ENCODE measurements around the gene MYOCD.

GRCh38 chr17:12634789-12635414, 30.8 kb upstream of the MYOCD start:
- TF ChIP-seq, protein P1, sequence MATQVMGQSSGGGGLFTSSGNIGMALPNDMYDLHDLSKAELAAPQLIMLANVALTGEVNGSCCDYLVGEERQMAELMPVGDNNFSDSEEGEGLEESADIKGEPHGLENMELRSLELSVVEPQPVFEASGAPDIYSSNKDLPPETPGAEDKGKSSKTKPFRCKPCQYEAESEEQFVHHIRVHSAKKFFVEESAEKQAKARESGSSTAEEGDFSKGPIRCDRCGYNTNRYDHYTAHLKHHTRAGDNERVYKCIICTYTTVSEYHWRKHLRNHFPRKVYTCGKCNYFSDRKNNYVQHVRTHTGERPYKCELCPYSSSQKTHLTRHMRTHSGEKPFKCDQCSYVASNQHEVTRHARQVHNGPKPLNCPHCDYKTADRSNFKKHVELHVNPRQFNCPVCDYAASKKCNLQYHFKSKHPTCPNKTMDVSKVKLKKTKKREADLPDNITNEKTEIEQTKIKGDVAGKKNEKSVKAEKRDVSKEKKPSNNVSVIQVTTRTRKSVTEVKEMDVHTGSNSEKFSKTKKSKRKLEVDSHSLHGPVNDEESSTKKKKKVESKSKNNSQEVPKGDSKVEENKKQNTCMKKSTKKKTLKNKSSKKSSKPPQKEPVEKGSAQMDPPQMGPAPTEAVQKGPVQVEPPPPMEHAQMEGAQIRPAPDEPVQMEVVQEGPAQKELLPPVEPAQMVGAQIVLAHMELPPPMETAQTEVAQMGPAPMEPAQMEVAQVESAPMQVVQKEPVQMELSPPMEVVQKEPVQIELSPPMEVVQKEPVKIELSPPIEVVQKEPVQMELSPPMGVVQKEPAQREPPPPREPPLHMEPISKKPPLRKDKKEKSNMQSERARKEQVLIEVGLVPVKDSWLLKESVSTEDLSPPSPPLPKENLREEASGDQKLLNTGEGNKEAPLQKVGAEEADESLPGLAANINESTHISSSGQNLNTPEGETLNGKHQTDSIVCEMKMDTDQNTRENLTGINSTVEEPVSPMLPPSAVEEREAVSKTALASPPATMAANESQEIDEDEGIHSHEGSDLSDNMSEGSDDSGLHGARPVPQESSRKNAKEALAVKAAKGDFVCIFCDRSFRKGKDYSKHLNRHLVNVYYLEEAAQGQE (IDR thresholded peaks at IDR 0.05): no peak
- TF ChIP-seq, protein P2, sequence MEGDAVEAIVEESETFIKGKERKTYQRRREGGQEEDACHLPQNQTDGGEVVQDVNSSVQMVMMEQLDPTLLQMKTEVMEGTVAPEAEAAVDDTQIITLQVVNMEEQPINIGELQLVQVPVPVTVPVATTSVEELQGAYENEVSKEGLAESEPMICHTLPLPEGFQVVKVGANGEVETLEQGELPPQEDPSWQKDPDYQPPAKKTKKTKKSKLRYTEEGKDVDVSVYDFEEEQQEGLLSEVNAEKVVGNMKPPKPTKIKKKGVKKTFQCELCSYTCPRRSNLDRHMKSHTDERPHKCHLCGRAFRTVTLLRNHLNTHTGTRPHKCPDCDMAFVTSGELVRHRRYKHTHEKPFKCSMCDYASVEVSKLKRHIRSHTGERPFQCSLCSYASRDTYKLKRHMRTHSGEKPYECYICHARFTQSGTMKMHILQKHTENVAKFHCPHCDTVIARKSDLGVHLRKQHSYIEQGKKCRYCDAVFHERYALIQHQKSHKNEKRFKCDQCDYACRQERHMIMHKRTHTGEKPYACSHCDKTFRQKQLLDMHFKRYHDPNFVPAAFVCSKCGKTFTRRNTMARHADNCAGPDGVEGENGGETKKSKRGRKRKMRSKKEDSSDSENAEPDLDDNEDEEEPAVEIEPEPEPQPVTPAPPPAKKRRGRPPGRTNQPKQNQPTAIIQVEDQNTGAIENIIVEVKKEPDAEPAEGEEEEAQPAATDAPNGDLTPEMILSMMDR (IDR thresholded peaks at IDR 0.05; ENCODE audit: low read depth, low read length, missing input control): no peak
- no peak for TF ChIP-seq SP1 (IDR thresholded peaks at IDR 0.05)
- TF ChIP-seq, protein P3, sequence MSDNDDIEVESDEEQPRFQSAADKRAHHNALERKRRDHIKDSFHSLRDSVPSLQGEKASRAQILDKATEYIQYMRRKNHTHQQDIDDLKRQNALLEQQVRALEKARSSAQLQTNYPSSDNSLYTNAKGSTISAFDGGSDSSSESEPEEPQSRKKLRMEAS (IDR thresholded peaks at IDR 0.05): no peak
- TF ChIP-seq JUND (IDR thresholded peaks at IDR 0.05): no peak
- no peak for TF ChIP-seq EGR1 (IDR thresholded peaks at IDR 0.05; ENCODE audit: low read depth in 2 of 2)
- no peak for TF ChIP-seq TAF1 (conservative IDR thresholded peaks at IDR 0.05)
- TF ChIP-seq GABPA (IDR thresholded peaks at IDR 0.05 in 1 of 2, conservative IDR thresholded peaks at IDR 0.05 in 1 of 2): no peak
